Adrenal gland (tissue), 5 donors: Measurements from ENCODE around the gene RAB6B.

Experiments used
- CTCF ChIP-seq, 6 experiments: fragments of 450-650 bp in 4 of 6; fragments of 200-600 bp in 2 of 6; sonication (generic) in 1 of 6; IDR thresholded peaks; 1 replicate in 5 of 6; 2 replicates in 1 of 6; pipeline versions ENCODE4 v1.5.1 to v1.8.0; 2016 to 2021; ENCODE audit warnings: antibody characterized with exemption in 6 of 6, mild to moderate bottlenecking in 2 of 6, moderate library complexity in 1 of 6
- POLR2A ChIP-seq, 2 donors: fragments of 450-650 bp; IDR thresholded peaks; one replicate each; pipeline ENCODE4 v1.6.1; 2017; ENCODE audit warnings: antibody characterized with exemption in 2 of 2, mild to moderate bottlenecking in 2 of 2, moderate library complexity in 1 of 2
- donor health status: DM: no; HTN: no; CAD: no.

GRCh38 chr3:133827136-133827535, 68.5 kb downstream of the RAB6B start:
- TF ChIP-seq CTCF (IDR thresholded peaks at IDR 0.05) (no peak), POLR2A (IDR thresholded peaks at IDR 0.05) (no peak)
